ENCODE results near the gene THUMPD1.

The THUMPD1 gene

GRCh38 chr16:20689668-20690067 is 52.0 kb downstream of the THUMPD1 start:
- DNase-seq: no peak

GRCh38 chr16:20683812-20684211 is 57.8 kb downstream of the THUMPD1 start:
- no peak for DNase-seq
